Neural progenitor cell (in vitro differentiated cells): ENCODE results near the gene WDR27. TPM values are rescaled to one million over a fixed set of nuclear protein-coding genes. Genes with fewer than 3 reads are reported as not detected.

ENCODE experiments used
- DNase-seq: peaks from one replicate; pipeline ENCODE4 v3.0.0-alpha.2; 2016; ENCODE audit warnings: low spot score
- H2AFZ ChIP-seq: fragments of 200-600 bp; sonication (generic); replicated peaks from 2 replicates; pipeline ENCODE4 v1.6.1; 2016; ENCODE audit warnings: antibody characterized with exemption
- H3F3A ChIP-seq: fragments of 200-600 bp; sonication (generic); 2 replicates; pipeline ENCODE4 v1.6.1; 2016; ENCODE audit warnings: antibody characterized with exemption, low read depth
- H3K27ac ChIP-seq: fragments of 200-600 bp; sonication (generic); 2 replicates; pipeline ENCODE4 v1.5.1; 2016; ENCODE audit warnings: mild to moderate bottlenecking
- H3K27me3 ChIP-seq: fragments of 200-600 bp; sonication (generic); 2 replicates; pipeline ENCODE4 v1.6.1; 2016; ENCODE audit warnings: mild to moderate bottlenecking, moderate library complexity
- H3K36me3 ChIP-seq: fragments of 200-600 bp; sonication (generic); 2 replicates; pipeline ENCODE4 v1.5.1; 2016
- H3K4me1 ChIP-seq: fragments of 200-600 bp; sonication (generic); 2 replicates; pipeline ENCODE4 v1.6.1; 2016; ENCODE audit warnings: mixed run types
- H3K4me2 ChIP-seq: fragments of 200-600 bp; sonication (generic); 2 replicates; pipeline ENCODE4 v1.6.1; 2016
- H3K4me3 ChIP-seq: fragments of 200-600 bp; sonication (generic); 2 replicates; pipeline ENCODE4 v1.5.1; 2016
- H3K79me2 ChIP-seq: fragments of 200-600 bp; sonication (generic); 2 replicates; pipeline ENCODE4 v1.6.1; 2016; ENCODE audit warnings: low read depth
- H3K9ac ChIP-seq: fragments of 200-600 bp; sonication (generic); 2 replicates; pipeline ENCODE4 v1.6.1; 2016
- H3K9me3 ChIP-seq: fragments of 200-600 bp; sonication (generic); 2 replicates; pipeline ENCODE4 v1.5.1; 2016; ENCODE audit warnings: low read depth
- H4K20me1 ChIP-seq: fragments of 200-600 bp; sonication (generic); 2 replicates; pipeline ENCODE4 v1.6.1; 2016; ENCODE audit warnings: low read depth
- H3K27ac Mint-ChIP-seq: 3 replicates; pipeline ENCODE4 v1.8.0; 2021; ENCODE audit warnings: mixed read lengths
- H3K27me3 Mint-ChIP-seq: 2 replicates; pipeline ENCODE4 v1.8.0; 2022; ENCODE audit warnings: low read depth, mild to moderate bottlenecking, inconsistent platforms, moderate library complexity, mixed read lengths; ENCODE audit not compliant: insufficient read depth
- H3K36me3 Mint-ChIP-seq: 3 replicates; pipeline ENCODE4 v1.8.0; 2021; ENCODE audit warnings: mixed read lengths
- H3K4me1 Mint-ChIP-seq: 3 replicates; pipeline ENCODE4 v1.8.0; 2021; ENCODE audit warnings: mixed read lengths
- H3K4me3 Mint-ChIP-seq: 3 replicates; pipeline ENCODE4 v1.8.0; 2021; ENCODE audit warnings: mild to moderate bottlenecking, moderate library complexity, mixed read lengths
- H3K9me3 Mint-ChIP-seq: 3 replicates; pipeline ENCODE4 v1.8.0; 2020; ENCODE audit warnings: mixed read lengths
- EZH2 ChIP-seq: fragments of 200-600 bp; sonication (generic); IDR thresholded peaks from 2 replicates; pipeline ENCODE4 v1.6.1; 2017; ENCODE audit warnings: antibody characterized with exemption, mild to moderate bottlenecking, moderate library complexity
- EZH2phosphoT487 ChIP-seq: fragments of 200-600 bp; sonication (generic); IDR thresholded peaks from 2 replicates; pipeline ENCODE4 v1.6.1; 2017; ENCODE audit warnings: antibody characterized with exemption
- total RNA-seq: library from RNA; depleted of rRNA; stranded (reverse); fragments of >200 nt; gene quantifications from 2 replicates; pipeline ENCODE4 v1.2.3, GENCODE V29; 2015; ENCODE audit warnings: low replicate concordance
- TF ChIP-seq, protein P1 (sequence below): fragments of 200-600 bp; sonication (generic); IDR thresholded peaks from 2 replicates; pipeline ENCODE4 v1.5.1; 2017; ENCODE audit warnings: antibody characterized with exemption, mild to moderate bottlenecking

The WDR27 gene
- total RNA-seq, 1 donor from 2014 or later: 69.0 TPM

DNA sequence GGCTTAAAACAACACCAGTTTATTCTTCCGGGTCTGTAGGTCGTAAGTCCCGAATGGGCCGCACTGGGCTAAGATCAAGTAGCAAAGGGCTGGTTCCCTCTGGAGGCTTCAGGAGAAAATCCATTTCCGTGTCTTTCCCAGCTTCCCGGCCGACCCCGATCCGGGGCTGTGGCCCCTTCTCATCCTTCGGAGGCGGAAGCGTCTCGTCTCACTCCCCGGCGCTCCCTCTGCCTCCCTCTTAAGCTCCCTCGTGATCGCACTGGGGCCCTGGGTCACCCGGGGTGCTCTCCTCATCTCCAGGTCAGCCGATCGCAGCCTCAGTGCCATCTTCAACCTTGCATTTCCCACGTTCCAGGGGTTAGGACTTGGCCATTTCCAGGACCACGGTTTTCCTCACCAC is 199.4 kb downstream of the WDR27 start:
- H3K4me3 Mint-ChIP-seq: no peak overlapping the region

DNA sequence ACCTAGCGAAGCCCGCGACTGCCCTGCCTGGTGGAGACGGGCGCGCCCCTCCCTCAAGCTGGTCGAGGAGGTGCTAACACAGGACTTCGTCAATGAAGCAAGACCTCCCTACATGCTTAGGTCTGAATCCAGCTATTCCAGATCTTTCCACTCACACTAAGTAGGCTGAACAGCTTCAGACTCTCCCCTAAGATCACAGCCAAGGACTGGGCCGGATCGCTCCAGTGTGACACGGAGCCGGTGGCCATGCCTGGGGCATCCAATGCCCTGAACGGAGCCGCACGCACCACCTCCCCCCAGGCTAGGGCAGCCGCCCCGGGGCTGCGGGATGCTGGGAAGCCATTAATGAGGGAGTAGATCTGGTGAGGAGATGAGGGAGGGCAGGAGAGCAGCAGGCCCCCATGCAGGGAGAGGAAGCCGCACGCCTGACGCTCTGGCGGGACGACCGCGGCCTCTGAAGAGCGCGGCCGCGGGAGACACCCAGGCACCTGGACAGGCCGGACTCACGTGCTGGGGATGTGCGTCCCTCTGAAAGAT is 200.0 kb downstream of the WDR27 start:
- H3K27me3 Mint-ChIP-seq: peaks cover 2% of the 10 kb centered on the region
- no peaks in the 10 kb centered on the region for H3K27me3 ChIP-seq
- TF ChIP-seq EZH2 (no peak), EZH2phosphoT487 (no peak)
- TF ChIP-seq, protein P1, sequence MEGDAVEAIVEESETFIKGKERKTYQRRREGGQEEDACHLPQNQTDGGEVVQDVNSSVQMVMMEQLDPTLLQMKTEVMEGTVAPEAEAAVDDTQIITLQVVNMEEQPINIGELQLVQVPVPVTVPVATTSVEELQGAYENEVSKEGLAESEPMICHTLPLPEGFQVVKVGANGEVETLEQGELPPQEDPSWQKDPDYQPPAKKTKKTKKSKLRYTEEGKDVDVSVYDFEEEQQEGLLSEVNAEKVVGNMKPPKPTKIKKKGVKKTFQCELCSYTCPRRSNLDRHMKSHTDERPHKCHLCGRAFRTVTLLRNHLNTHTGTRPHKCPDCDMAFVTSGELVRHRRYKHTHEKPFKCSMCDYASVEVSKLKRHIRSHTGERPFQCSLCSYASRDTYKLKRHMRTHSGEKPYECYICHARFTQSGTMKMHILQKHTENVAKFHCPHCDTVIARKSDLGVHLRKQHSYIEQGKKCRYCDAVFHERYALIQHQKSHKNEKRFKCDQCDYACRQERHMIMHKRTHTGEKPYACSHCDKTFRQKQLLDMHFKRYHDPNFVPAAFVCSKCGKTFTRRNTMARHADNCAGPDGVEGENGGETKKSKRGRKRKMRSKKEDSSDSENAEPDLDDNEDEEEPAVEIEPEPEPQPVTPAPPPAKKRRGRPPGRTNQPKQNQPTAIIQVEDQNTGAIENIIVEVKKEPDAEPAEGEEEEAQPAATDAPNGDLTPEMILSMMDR: no peak
- H3K4me3 Mint-ChIP-seq: no peak overlapping the region
- no peak overlapping the region for H2AFZ ChIP-seq
- no peaks in the 10 kb centered on the region for H3K4me1 ChIP-seq
- peaks cover 6% of the 10 kb centered on the region for H3K36me3 Mint-ChIP-seq
- no peaks in the 10 kb centered on the region for H3F3A ChIP-seq
- H3K27ac Mint-ChIP-seq: peak overlapping the region; percentile 25
- no peaks in the 10 kb centered on the region for H4K20me1 ChIP-seq
- no peak overlapping the region for H3K4me3 ChIP-seq
- peaks cover 17% of the 10 kb centered on the region for H3K4me1 Mint-ChIP-seq
- no peak overlapping the region for H3K9ac ChIP-seq
- no peaks in the 10 kb centered on the region for H3K36me3 ChIP-seq
- no peaks in the 10 kb centered on the region for H3K79me2 ChIP-seq
- H3K27ac ChIP-seq: no peak overlapping the region
- no peaks in the 10 kb centered on the region for H3K9me3 ChIP-seq
- no peaks in the 10 kb centered on the region for H3K9me3 Mint-ChIP-seq
- no peak for DNase-seq
- H3K4me2 ChIP-seq: no peak overlapping the region

More for the DNA sequence above, 199.4 kb downstream of the WDR27 start:
- Histone ChIP-seq H3K36me3 (no peaks in the 10 kb centered on the region), H3K27ac (no peak overlapping the region), H3K4me1 (no peaks in the 10 kb centered on the region), H2AFZ (no peak overlapping the region), H3K4me2 (no peak overlapping the region), H3K9ac (no peak overlapping the region), H3K4me3 (no peak overlapping the region), H3K79me2 (no peaks in the 10 kb centered on the region), H3F3A (no peaks in the 10 kb centered on the region), H4K20me1 (no peaks in the 10 kb centered on the region), H3K27me3 (no peaks in the 10 kb centered on the region), H3K9me3 (no peaks in the 10 kb centered on the region)
- Mint-ChIP-seq H3K36me3 (peaks cover 6% of the 10 kb centered on the region), H3K4me1 (peaks cover 17% of the 10 kb centered on the region), H3K9me3 (peaks cover 4% of the 10 kb centered on the region), H3K27me3 (peaks cover 2% of the 10 kb centered on the region), H3K27ac (peak overlapping the region; percentile 65)
- DNase-seq: no peak
- TF ChIP-seq, protein P1: no peak
- TF ChIP-seq EZH2 (no peak), EZH2phosphoT487 (no peak)

DNA sequence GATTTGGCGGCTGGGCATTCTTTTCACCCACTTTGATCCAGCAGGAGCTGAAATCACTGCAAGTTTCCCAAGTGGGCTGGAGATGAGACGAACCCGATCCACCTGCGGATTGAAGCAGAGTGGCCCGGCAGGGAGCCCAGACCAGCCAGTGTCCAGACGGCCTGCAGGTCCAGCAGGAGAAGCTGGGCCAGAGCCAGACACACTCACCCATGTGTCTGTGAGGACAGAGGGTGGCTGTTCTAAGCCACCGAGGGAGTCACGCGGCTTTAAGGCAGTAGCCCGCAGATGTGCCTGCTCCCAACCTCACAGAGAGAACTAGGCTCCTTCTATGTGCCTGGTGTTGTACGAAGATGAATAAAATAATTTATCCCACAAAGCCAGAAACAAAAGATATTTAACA is 200.7 kb downstream of the WDR27 start:
- Histone ChIP-seq H3K4me1 (no peaks in the 10 kb centered on the region), H3K27me3 (no peaks in the 10 kb centered on the region), H3K4me3 (no peak overlapping the region), H3K36me3 (no peaks in the 10 kb centered on the region), H3K9me3 (no peaks in the 10 kb centered on the region), H3K79me2 (no peaks in the 10 kb centered on the region), H3K9ac (no peak overlapping the region), H2AFZ (no peak overlapping the region), H3K4me2 (no peak overlapping the region), H3F3A (no peaks in the 10 kb centered on the region), H3K27ac (no peak overlapping the region), H4K20me1 (no peaks in the 10 kb centered on the region)
- no peak for TF ChIP-seq EZH2
- TF ChIP-seq, protein P1: no peak
- TF ChIP-seq EZH2phosphoT487: no peak
- H3K4me1 Mint-ChIP-seq: peaks cover 17% of the 10 kb centered on the region
- peaks cover under 1% of the 10 kb centered on the region for H3K9me3 Mint-ChIP-seq
- peaks cover 6% of the 10 kb centered on the region for H3K36me3 Mint-ChIP-seq
- H3K27me3 Mint-ChIP-seq: peaks cover 2% of the 10 kb centered on the region
- no peak overlapping the region for H3K27ac Mint-ChIP-seq
- no peak for DNase-seq
- H3K4me3 Mint-ChIP-seq: no peak overlapping the region
